Activated T-cell treated with anti-CD3 and anti-CD28 coated beads, Interleukin-2, amount 50 U/mL, for 1 hour (primary cell): ENCODE results near the gene CDADC1.

ENCODE experiments used
- DNase-seq: peaks from one replicate; pipeline ENCODE4 v3.0.0-alpha.2; 2020

The CDADC1 gene

DNA sequence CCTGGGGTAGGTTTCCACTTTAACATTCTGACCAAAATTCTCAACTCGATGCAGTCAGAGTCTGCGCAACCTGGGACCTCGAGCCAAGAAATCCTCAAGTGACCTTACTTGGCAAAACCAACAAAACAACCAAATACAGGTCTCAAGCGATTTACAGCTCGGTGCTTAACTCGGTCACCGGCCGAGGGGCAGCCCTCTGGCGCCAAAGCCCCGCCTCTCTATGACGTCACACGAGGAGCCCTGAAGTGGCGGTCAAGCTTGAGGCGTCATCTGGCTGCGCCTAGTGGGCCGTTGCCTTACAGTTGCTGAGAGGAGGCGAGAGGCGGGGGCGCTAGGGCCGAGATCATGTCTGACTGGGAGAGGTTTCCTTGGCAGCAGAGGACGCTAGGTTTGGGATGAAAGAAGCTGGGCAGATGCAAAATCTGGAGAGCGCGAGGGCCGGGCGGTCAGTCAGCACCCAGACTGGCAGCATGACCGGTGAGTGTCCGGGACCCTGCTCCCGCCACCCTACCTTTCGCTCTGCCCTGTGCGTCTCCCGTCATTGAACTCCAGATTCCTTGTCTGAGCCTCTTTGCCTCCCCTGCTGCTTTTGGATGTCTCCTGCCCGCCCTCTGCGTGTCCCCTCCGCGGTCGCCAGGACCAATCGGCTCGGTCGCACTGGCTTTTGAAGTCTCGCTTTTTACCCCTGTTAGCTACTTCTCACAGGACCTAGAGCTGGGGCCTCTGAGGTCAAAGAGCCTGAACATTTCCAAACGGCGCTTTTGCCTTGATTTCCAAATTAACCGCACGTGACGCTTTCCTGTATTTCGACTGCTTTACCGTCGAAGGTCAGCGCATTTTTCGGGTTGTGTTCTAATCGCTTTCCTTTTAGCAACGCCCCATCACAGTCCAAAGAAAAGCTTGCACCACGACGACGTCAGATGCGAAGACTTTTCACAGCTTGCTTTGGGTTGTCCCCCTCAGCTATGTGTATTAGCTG, at the start of gene CDADC1:
TSS of gene CDADC1 (plus strand) at position 283 of the 979 bp plus-strand sequence. CDS start at position 396, 113 bp downstream.
- peak; percentile 83 for DNase-seq

DNA sequence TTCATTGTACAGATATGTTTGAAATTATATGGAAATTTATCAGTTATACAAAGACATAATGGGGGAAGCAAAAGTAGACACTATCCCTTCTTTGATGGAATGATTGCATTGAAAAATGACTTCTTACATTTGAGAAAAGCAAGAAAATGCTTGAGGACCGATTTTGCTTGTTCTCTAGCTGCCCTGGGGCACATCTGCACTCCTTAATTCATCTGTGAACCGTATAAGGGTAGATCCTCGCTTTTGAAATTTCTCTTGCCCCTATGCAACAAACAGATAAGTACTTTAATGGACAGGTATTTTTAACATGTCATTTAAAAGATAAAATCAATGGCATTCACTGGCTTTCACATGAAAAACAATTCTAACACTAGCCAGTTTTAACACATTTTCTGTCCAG, 41.1 kb upstream of the CDADC1 start:
- DNase-seq = no peak

DNA sequence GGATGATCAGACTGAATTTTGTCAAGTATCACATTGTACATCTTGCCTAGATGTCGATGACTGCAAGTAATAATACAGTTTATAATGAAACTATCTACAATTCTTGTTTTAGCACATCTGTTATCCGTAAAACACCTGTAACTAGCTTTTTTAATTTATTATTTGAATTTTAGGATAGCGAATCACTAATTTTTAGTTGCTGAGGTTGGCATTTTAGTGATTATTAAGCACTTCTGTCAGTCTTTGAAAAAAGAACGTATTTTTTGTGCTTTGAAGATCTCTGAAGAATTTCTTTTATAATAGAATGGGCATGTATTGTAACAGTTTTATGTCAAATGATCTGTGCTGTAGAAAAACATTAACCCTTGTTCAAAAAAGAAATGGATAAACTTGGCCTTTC, 39.1 kb upstream of the CDADC1 start:
- no peak for DNase-seq

GRCh38 chr13:49210114-49210513, 37.6 kb upstream of the CDADC1 start:
- DNase-seq = no peak

DNA sequence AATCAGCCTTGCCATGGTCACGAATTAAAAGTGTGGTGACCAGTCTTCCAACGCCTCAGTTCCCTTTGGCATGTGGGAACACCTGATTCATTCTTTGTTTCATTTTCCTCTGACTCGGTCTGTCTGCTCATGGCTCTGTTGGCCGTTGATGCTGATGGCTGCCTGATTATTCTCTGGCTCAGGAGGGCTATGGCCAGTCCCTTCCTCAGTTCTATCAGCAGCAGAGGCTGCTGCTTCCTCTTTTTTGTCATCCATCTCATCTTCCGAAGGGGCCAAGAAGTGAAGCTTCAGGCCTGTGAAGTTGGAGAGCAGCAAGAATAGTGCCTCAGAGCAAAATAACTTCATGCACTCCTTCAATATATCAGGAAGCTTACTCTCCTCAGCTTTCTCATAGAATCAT, 37.1 kb upstream of the CDADC1 start:
- no peak for DNase-seq

- DNase-seq = no peak
Observed at GRCh38 chr13:49213539-49213938, 34.2 kb upstream of the CDADC1 start.

GRCh38 chr13:49213997-49214916, 33.5 kb upstream of the CDADC1 start:
- DNase-seq = no peak

DNA sequence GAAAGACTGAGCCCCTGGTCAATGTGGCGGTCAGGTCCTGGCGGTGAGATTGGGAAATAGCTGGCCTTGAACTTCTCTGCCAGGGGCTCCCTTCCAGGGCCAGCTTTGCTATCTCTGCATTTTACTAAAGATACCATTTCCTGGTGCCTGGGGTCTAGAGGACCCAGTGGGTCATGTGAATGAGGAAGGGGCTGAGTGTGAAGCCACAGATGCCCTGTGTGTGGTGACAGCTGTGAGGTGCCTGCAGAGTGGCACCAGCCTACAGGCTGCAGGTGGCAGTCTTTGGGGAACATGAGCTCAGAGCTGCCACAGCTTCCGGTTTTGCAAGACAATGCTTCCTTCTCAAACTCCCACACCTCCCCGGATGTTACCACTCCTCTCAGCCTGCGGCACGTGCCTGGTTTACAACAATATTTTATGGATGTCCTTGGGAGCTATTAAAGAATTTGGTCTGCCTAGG, 32.8 kb upstream of the CDADC1 start:
- peak; percentile 32 for DNase-seq

DNA sequence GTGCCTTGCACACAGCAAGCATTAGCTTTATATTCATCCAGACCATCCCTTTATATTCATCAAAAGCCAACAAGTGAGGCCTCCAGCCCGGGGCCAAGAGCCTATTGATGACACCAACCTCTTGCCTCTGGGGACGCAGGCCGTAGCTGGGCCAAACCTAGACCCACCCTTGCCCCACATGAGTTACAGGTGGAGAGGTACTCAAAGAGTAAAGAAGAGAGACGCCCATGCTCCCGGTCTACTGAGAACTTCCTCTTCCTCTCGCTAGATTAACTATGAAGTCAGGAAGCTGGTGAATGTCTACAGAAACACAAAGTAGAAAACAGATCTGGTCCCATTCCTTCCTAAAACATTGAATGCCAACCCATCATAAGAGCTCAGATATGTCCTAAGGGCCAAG, 31.4 kb upstream of the CDADC1 start:
- DNase-seq = no peak

- no peak for DNase-seq
Observed at GRCh38 chr13:49217962-49218492, 29.7 kb upstream of the CDADC1 start.

GRCh38 chr13:49218493-49219051, 29.2 kb upstream of the CDADC1 start:
- no peak for DNase-seq

- DNase-seq = no peak
Observed at GRCh38 chr13:49219647-49220035, 28.1 kb upstream of the CDADC1 start.

DNA sequence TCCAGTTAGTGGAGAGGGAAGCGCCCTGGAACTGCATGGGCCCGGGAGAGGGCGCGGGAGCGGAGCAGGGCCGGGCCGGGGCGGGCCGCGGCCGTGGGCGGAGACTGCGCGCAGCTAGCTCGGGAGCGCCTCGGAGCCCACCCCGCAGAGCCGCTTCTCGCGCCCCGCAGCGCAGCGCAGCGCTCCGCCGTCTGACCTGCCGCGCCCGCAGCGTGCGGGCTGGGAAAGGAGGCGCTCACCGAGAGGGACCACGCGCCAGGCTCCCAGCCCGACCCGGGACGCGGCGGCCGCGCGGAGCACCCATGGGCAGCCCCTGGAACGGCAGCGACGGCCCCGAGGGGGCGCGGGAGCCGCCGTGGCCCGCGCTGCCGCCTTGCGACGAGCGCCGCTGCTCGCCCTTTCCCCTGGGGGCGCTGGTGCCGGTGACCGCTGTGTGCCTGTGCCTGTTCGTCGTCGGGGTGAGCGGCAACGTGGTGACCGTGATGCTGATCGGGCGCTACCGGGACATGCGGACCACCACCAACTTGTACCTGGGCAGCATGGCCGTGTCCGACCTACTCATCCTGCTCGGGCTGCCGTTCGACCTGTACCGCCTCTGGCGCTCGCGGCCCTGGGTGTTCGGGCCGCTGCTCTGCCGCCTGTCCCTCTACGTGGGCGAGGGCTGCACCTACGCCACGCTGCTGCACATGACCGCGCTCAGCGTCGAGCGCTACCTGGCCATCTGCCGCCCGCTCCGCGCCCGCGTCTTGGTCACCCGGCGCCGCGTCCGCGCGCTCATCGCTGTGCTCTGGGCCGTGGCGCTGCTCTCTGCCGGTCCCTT, 27.5 kb upstream of the CDADC1 start, which contains the start of gene MLNR:
TSS of gene MLNR (plus strand) at position 303 of the 820 bp plus-strand sequence. CDS start at position 303, 0 bp downstream.
- DNase-seq = peak; percentile 59

DNA sequence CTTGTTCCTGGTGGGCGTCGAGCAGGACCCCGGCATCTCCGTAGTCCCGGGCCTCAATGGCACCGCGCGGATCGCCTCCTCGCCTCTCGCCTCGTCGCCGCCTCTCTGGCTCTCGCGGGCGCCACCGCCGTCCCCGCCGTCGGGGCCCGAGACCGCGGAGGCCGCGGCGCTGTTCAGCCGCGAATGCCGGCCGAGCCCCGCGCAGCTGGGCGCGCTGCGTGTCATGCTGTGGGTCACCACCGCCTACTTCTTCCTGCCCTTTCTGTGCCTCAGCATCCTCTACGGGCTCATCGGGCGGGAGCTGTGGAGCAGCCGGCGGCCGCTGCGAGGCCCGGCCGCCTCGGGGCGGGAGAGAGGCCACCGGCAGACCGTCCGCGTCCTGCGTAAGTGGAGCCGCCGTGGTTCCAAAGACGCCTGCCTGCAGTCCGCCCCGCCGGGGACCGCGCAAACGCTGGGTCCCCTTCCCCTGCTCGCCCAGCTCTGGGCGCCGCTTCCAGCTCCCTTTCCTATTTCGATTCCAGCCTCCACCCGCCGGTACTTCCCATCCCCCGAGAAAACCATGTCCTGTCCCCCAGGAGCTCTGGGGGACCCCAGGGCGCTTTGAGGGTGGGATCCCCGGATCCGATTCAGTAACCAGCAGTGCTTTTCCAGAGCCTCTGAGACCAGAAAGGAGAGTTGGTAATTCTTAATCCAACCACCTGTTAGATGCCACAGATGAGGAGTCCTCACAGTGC, 26.7 kb upstream of the CDADC1 start:
- peak; percentile 24 for DNase-seq

- DNase-seq = no peak
Observed at GRCh38 chr13:49221590-49221965, 26.1 kb upstream of the CDADC1 start.

- no peak for DNase-seq
Observed at GRCh38 chr13:49225223-49226042, 22.3 kb upstream of the CDADC1 start.

DNA sequence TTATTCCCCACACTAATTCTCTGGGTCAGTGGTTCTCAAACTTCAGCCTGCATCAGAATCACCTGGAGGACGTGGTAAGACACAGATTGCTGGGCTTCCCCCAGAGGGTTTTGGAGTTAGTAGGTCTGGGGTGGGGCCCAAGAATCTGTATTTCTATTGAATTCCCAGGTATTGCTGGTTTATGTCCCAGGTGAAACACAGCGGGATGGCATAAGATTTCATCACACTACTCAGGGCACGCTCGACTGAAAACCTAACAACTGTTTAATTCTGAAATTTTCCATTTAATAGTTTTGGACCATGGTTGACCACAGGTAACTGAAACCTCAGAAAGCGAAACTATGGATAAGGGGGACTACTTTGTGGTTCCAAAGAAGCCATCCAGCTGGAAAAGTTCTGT, 21.1 kb upstream of the CDADC1 start:
- DNase-seq = no peak

- DNase-seq = no peak
Observed at GRCh38 chr13:49234741-49235140, 13.0 kb upstream of the CDADC1 start.

- DNase-seq = no peak
Observed at GRCh38 chr13:49235856-49236431, 11.8 kb upstream of the CDADC1 start.

DNA sequence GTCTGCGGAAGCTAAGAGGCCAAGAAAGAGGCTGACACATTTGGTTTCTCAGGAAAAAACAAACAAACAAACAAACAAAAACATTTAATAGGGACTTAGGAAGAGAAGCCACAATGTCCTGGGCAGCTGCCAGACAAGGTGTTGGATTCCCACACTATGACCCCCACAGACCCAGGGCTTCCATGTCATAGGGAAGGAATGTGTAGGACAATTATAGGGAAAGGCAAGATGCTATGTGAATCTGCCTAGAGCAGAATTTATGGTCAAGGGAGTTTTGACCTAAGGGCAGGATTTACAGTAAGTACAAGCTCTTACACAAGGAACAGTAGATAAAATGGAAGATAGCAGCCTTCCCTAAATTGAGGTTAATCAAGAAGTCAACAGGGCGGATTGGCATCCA, 9.1 kb upstream of the CDADC1 start:
- DNase-seq = no peak
